Peyer's patch (tissue), 4 donors: Measurements from ENCODE around the gene GALNT2. TPM values are rescaled to one million over a fixed set of nuclear protein-coding genes. Genes with fewer than 3 reads are reported as not detected.

Experiments
- DNase-seq, 3 donors: peaks; one replicate each; pipeline ENCODE4 v3.0.0-alpha.2; 2017 to 2019
- H3K27ac ChIP-seq, 4 donors: fragments of 200-600 bp; sonication (generic); one replicate each; pipeline ENCODE4 v1.5.1; 2016 to 2019
- H3K27me3 ChIP-seq, 2 donors: fragments of 200-600 bp; sonication (generic); one replicate each; pipeline ENCODE4 v1.5.1; 2019
- H3K36me3 ChIP-seq, 3 donors: fragments of 200-600 bp; sonication (generic); one replicate each; pipeline ENCODE4 v1.5.1; 2016 to 2019
- H3K4me1 ChIP-seq, 4 donors: fragments of 200-600 bp; sonication (generic); one replicate each; pipeline ENCODE4 v1.5.1; 2016 to 2019
- H3K4me3 ChIP-seq, 4 donors: fragments of 200-600 bp; sonication (generic); 1 replicate in 3 of 4; 2 replicates in 1 of 4; pipeline ENCODE4 v1.5.1; 2016 to 2019; ENCODE audit warnings: mild to moderate bottlenecking in 1 of 4
- H3K9me3 ChIP-seq, 4 donors: fragments of 200-600 bp; sonication (generic); one replicate each; pipeline ENCODE4 v1.5.1; 2016 to 2019; ENCODE audit warnings: mild to moderate bottlenecking in 1 of 4
- CTCF ChIP-seq, 6 experiments: fragments of 450-650 bp in 4 of 6; fragments of 200-600 bp in 2 of 6; sonication (generic) in 1 of 6; IDR thresholded peaks; one replicate each; pipeline ENCODE4 v1.5.1; 2017 to 2019; ENCODE audit warnings: antibody characterized with exemption in 6 of 6, mild to moderate bottlenecking in 3 of 6, moderate library complexity in 1 of 6
- POLR2A ChIP-seq, 2 donors: fragments of 450-650 bp; IDR thresholded peaks; one replicate each; pipeline ENCODE4 v1.5.1; 2017; ENCODE audit warnings: antibody characterized with exemption in 2 of 2, mild to moderate bottlenecking in 2 of 2, moderate library complexity in 2 of 2
- total RNA-seq, 4 donors: library from RNA; depleted of rRNA; stranded (reverse); fragments of >200 nt; gene quantifications; one replicate each; pipeline ENCODE4 v1.1.0, GENCODE V29; 2016

GALNT2 gene
- total RNA-seq, 4 donors from 2014 or later: 36.3 to 52.5 (median 43.6) TPM

- Histone ChIP-seq H3K36me3 (no peaks in the 10 kb centered on the region), H3K9me3 (no peaks in the 10 kb centered on the region), H3K4me3 (no peak overlapping the region), H3K27ac (no peak overlapping the region), H3K27me3 (no peaks in the 10 kb centered on the region), H3K4me1 (no peaks in the 10 kb centered on the region)
- no peak for DNase-seq
- no peak for TF ChIP-seq POLR2A (IDR thresholded peaks at IDR 0.05)
- no peak for TF ChIP-seq CTCF (IDR thresholded peaks at IDR 0.05)
These were observed 254.3 kb downstream of the GALNT2 start for GRCh38 chr1:230321341-230321740.

GRCh38 chr1:230321741-230322420, 254.8 kb downstream of the GALNT2 start:
- no peaks in the 10 kb centered on the region for H3K4me1 ChIP-seq
- no peak overlapping the region for H3K4me3 ChIP-seq
- no peaks in the 10 kb centered on the region for H3K27me3 ChIP-seq
- no peaks in the 10 kb centered on the region for H3K36me3 ChIP-seq
- no peaks in the 10 kb centered on the region for H3K9me3 ChIP-seq
- TF ChIP-seq CTCF (IDR thresholded peaks at IDR 0.05) (no peak), POLR2A (IDR thresholded peaks at IDR 0.05) (no peak)
- DNase-seq: no peak
- no peak overlapping the region for H3K27ac ChIP-seq

- no peak for TF ChIP-seq CTCF (IDR thresholded peaks at IDR 0.05)
- TF ChIP-seq POLR2A (IDR thresholded peaks at IDR 0.05): no peak
- Histone ChIP-seq H3K27ac (no peak overlapping the region), H3K27me3 (no peaks in the 10 kb centered on the region), H3K4me1 (no peaks in the 10 kb centered on the region), H3K4me3 (no peak overlapping the region), H3K9me3 (no peaks in the 10 kb centered on the region), H3K36me3 (no peaks in the 10 kb centered on the region)
- DNase-seq: no peak
These were observed 255.4 kb downstream of the GALNT2 start for GRCh38 chr1:230322421-230322756.

- Histone ChIP-seq H3K4me3 (no peak overlapping the region), H3K9me3 (no peaks in the 10 kb centered on the region), H3K4me1 (no peaks in the 10 kb centered on the region), H3K27me3 (no peaks in the 10 kb centered on the region), H3K36me3 (no peaks in the 10 kb centered on the region), H3K27ac (no peak overlapping the region)
- no peak for TF ChIP-seq CTCF (IDR thresholded peaks at IDR 0.05)
- no peak for DNase-seq
These were observed 256.0 kb downstream of the GALNT2 start for GRCh38 chr1:230322967-230323547.

GRCh38 chr1:230323686-230324085, 256.6 kb downstream of the GALNT2 start:
- no peaks in the 10 kb centered on the region for H3K9me3 ChIP-seq
- no peaks in the 10 kb centered on the region for H3K27me3 ChIP-seq
- H3K4me3 ChIP-seq: no peak overlapping the region
- H3K4me1 ChIP-seq: no peaks in the 10 kb centered on the region
- TF ChIP-seq POLR2A (IDR thresholded peaks at IDR 0.05) (no peak), CTCF (IDR thresholded peaks at IDR 0.05) (no peak)
- DNase-seq: no peak
- no peaks in the 10 kb centered on the region for H3K36me3 ChIP-seq
- H3K27ac ChIP-seq: no peak overlapping the region
